GM12872 (cell line): ENCODE results near the gene ZNF280A.
A peak's percentile ranks its signal among the peaks of the same experiment; 100 is the strongest.

ENCODE experiments used
- CTCF ChIP-seq: IDR thresholded peaks from 3 replicates; pipeline ENCODE4 v1.5.1; 2011; ENCODE audit warnings: low read depth, mild to moderate bottlenecking, low read length, moderate library complexity; ENCODE audit not compliant: insufficient read depth

ZNF280A gene

DNA sequence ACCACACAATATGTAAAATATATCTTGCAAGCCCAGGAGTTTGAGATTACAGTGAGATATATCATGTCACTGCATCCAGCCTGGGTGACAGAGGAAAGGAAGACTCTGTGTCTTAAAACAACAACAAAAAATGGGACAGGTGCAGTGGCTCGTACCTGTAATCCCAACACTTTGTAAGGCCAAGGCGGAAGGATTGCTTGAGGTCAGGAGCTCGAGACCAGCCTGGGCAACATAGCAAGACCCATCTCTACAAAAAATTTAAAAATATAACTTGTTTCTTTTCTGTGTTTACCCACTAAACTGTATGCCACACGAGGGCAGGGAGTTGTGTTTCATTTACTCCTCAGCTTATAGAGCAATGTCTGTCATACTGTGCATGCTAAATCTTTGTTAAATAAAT lies 3.1 kb downstream of the ZNF280A start:
- no peak for TF ChIP-seq CTCF

DNA sequence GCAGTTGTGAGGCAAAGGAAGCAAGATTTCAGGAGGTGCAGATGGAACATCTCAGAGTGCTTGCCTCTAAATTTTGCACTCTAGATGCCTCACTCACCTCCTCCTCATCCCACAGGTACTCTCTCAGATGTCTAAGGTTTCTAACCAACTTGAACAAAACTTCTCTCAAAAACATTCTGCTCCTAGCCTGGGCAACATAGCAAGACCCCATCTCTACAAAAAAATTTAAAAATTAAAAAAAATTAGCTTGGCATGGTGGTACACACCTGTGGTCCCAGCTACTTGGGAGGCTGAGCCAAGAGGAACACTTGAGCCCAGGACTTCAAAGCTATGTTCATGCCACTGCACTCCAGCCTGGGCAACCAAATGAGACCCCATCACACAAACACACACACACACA lies 4.2 kb downstream of the ZNF280A start:
- no peak for TF ChIP-seq CTCF

DNA sequence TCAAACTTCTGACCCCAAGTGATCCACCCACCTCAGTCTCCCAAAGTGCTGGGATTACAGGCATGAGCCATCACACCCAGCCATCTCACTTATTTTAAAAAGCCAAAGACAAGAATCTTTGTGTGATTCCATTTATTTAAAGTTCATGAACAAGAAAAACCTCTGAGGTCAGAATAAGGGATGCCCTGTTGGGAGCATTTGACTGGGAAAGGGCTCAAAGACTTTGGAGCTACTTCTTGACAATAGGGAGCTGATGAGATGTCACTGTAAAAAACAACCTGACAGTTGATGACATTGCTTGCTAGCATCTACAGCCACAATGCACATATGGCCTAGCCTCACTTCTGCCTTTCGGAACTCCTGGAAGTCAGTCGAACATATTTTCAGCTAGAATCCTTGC lies 6.5 kb downstream of the ZNF280A start:
- no peak for TF ChIP-seq CTCF

DNA sequence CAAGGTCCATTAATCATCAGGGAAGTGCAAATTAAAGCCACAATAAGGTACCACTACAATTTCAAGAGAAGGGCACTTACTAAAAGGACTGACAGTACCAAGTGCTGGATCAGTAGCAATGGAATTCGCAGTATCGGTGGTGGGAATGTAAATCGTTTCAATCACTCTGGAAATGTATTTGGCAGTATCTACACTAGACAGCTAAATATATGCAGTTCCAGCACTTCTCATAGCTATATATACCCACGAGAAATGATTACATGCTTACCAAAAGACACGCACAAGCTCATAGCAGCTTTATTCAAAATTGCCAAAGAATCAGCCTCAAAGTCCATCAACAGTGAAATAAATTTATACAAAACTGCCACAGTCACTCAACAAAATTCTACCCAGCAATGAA lies 7.1 kb downstream of the ZNF280A start:
- TF ChIP-seq CTCF: no peak

DNA sequence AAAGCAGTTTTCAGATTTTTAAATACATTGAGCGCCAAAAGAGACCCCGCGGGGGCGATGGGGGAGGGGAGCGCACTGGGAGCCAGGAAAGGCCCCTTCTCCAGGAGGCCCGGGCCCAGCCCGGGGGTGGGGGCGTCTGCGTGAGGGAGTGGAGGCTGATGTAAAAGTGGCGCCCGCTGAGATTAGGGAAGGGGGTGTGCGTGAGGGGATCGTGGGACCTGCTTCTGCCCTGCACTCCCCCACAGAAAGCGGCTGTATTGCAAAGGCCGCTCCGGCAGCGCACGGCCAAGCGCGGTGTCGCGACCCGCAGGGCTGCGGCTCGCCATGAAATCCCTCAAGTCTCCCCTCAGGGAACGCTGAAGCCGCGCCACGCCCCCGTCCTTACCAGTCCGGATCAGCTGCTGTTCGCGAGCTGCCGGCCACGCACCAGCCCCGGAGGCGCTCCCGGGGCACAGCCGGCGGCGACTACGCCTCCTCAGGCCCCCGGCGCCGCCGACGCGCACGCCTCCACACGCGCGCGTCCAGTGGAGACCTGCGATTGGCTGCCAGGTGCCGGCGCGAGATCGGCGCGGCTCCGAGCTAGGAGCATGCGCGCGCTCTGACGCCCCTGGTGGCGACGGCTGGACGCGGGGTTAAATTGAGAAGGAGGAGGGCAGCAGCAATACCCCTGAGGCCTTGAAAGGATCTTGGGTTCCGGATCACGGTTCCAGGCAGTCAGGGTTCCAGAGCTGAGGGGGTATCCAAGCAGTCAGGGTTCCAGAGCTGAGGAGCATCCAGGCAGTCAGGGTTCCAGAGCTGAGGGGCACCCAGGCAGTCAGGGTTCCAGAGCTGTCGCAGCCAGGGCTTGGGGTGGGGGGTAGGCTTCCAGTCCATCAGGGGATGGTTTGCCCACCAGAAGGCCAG lies 11.5 kb downstream of the ZNF280A start, which contains the start of gene ZNF280B:
Gene ZNF280B (minus strand): TSS at position 469 of the 903 bp plus-strand sequence. CDS start 19,344 bp downstream, outside the sequence.
- peak; percentile 82 for TF ChIP-seq CTCF

- TF ChIP-seq CTCF: no peak
Observed at GRCh38 chr22:22507743-22508273, 12.3 kb downstream of the ZNF280A start.

GRCh38 chr22:22506736-22507135 lies 13.3 kb downstream of the ZNF280A start:
- TF ChIP-seq CTCF: no peak
